MM.1S (cell line): ENCODE measurements around the gene SPATA17.

Experiments used
- DNase-seq: peaks from one replicate; pipeline ENCODE4 v3.0.0-alpha.2; 2015
- H2AFZ ChIP-seq: fragments of 300-600 bp; sonication (generic); 2 replicates; pipeline ENCODE4 v1.6.0; 2016; ENCODE audit warnings: antibody characterized with exemption, low read length
- H3F3A ChIP-seq: fragments of 300-600 bp; sonication (generic); 2 replicates; pipeline ENCODE4 v1.6.1; 2016; ENCODE audit warnings: mild to moderate bottlenecking, antibody characterized with exemption, low read length, moderate library complexity, mixed read lengths; ENCODE audit not compliant: insufficient read depth
- H3K27ac ChIP-seq: fragments of 300-600 bp; sonication (generic); 2 replicates; pipeline ENCODE4 v1.5.1; 2016; ENCODE audit warnings: mild to moderate bottlenecking, low read length
- H3K27me3 ChIP-seq: fragments of 300-600 bp; sonication (generic); replicated peaks from 2 replicates; pipeline ENCODE4 v1.6.0; 2016; ENCODE audit warnings: low read length; ENCODE audit not compliant: insufficient read depth
- H3K36me3 ChIP-seq: fragments of 300-600 bp; sonication (generic); replicated peaks from 2 replicates; pipeline ENCODE4 v1.6.1; 2016; ENCODE audit warnings: mild to moderate bottlenecking, low read length, mixed read lengths; ENCODE audit not compliant: insufficient read depth
- H3K4me1 ChIP-seq: fragments of 300-600 bp; sonication (generic); 2 replicates; pipeline ENCODE4 v1.6.1; 2016; ENCODE audit warnings: low read length, mixed read lengths
- H3K4me2 ChIP-seq: fragments of 300-600 bp; sonication (generic); 2 replicates; pipeline ENCODE4 v1.6.0; 2016; ENCODE audit warnings: low read depth, low read length
- H3K4me3 ChIP-seq: fragments of 300-600 bp; sonication (generic); 2 replicates; pipeline ENCODE4 v1.5.1; 2016; ENCODE audit warnings: low read length, mixed read lengths
- H3K79me2 ChIP-seq: fragments of 300-600 bp; sonication (generic); 2 replicates; pipeline ENCODE4 v1.6.1; 2016; ENCODE audit warnings: mixed run types, low read length, mixed read lengths
- H3K9ac ChIP-seq: fragments of 300-600 bp; sonication (generic); 2 replicates; pipeline ENCODE4 v1.6.1; 2016; ENCODE audit warnings: low read length, mixed read lengths
- H3K9me2 ChIP-seq: fragments of 300-600 bp; sonication (generic); replicated peaks from 2 replicates; pipeline ENCODE4 v1.6.1; 2016; ENCODE audit warnings: mild to moderate bottlenecking, low read length, mixed read lengths; ENCODE audit not compliant: insufficient read depth
- H3K9me3 ChIP-seq: fragments of 300-600 bp; sonication (generic); replicated peaks from 2 replicates; pipeline ENCODE4 v1.6.1; 2016; ENCODE audit warnings: mild to moderate bottlenecking, low read length, mixed read lengths; ENCODE audit not compliant: insufficient read depth
- H4K20me1 ChIP-seq: fragments of 300-600 bp; sonication (generic); 2 replicates; pipeline ENCODE4 v1.6.1; 2016; ENCODE audit warnings: mild to moderate bottlenecking, low read length, moderate library complexity, mixed read lengths; ENCODE audit not compliant: insufficient read depth
- EZH2 ChIP-seq: fragments of 300-600 bp; sonication (generic); optimal IDR thresholded peaks from 2 replicates; pipeline ENCODE3; 2017; ENCODE audit warnings: low read depth, mild to moderate bottlenecking, antibody characterized with exemption, low read length, mixed read lengths
- EZH2phosphoT487 ChIP-seq: fragments of 300-600 bp; sonication (generic); IDR thresholded peaks from 2 replicates; pipeline ENCODE4 v1.6.1; 2018; ENCODE audit warnings: antibody characterized with exemption, low read length
- TF ChIP-seq, protein P1 (sequence below): fragments of 300-600 bp; sonication (generic); IDR thresholded peaks from 2 replicates; pipeline ENCODE4 v1.5.1; 2016; ENCODE audit warnings: antibody characterized with exemption, low read length, mixed read lengths

Gene SPATA17

DNA sequence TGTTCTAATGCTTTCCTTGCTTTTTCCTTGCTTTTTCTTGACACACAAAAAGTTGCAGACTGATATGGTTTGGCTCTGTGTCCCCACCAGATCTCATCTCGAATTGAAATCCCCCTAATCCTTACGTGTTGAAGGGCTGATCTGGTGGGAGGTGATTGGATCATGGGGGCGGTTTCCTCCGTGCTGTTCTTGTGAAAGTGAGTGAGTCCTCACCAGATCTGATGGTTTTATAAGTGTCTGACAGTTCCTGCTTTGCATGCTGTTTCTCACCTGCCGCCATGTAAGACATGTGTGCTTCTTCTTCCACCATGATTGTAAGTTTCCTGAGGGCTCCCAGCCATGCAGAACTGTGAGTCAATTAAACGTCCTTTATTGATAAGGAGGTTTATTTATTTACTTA lies 11.3 kb downstream of the SPATA17 start:
- Histone ChIP-seq H3K4me1 (no peaks in the 10 kb centered on the region), H3K9me2 (no peaks in the 10 kb centered on the region), H3K9ac (no peak overlapping the region), H2AFZ (no peak overlapping the region), H3K27ac (no peak overlapping the region), H3K36me3 (no peaks in the 10 kb centered on the region), H3K4me3 (no peak overlapping the region), H3K27me3 (no peaks in the 10 kb centered on the region), H3K4me2 (no peak overlapping the region), H3F3A (no peaks in the 10 kb centered on the region), H3K9me3 (no peaks in the 10 kb centered on the region), H4K20me1 (no peaks in the 10 kb centered on the region), H3K79me2 (no peaks in the 10 kb centered on the region)
- no peak for TF ChIP-seq EZH2phosphoT487
- no peak for TF ChIP-seq EZH2
- TF ChIP-seq, protein P1, sequence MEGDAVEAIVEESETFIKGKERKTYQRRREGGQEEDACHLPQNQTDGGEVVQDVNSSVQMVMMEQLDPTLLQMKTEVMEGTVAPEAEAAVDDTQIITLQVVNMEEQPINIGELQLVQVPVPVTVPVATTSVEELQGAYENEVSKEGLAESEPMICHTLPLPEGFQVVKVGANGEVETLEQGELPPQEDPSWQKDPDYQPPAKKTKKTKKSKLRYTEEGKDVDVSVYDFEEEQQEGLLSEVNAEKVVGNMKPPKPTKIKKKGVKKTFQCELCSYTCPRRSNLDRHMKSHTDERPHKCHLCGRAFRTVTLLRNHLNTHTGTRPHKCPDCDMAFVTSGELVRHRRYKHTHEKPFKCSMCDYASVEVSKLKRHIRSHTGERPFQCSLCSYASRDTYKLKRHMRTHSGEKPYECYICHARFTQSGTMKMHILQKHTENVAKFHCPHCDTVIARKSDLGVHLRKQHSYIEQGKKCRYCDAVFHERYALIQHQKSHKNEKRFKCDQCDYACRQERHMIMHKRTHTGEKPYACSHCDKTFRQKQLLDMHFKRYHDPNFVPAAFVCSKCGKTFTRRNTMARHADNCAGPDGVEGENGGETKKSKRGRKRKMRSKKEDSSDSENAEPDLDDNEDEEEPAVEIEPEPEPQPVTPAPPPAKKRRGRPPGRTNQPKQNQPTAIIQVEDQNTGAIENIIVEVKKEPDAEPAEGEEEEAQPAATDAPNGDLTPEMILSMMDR = no peak
- no peak for DNase-seq

DNA sequence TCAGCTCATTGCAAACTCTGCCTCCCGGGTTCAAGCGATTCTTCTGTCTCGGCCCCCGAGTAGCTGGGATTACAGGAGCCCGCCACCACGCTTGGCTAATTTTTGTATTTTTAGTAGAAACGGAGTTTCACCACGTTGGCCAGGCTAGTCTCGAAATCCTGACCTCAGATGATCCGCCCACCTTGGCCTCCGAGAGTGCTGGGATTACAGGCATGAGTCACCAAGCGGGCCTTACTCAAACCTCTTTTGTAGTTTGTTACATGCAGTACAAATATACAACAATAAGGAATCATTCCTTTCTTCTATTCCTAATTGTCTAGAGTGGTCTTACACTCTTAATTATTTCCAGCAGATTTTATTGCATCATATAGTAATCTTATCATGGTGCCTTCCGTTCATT lies 16.6 kb downstream of the SPATA17 start:
- H3K9ac ChIP-seq = no peak overlapping the region
- no peaks in the 10 kb centered on the region for H3K79me2 ChIP-seq
- no peaks in the 10 kb centered on the region for H3K27me3 ChIP-seq
- H3K9me3 ChIP-seq = no peaks in the 10 kb centered on the region
- no peaks in the 10 kb centered on the region for H3K4me1 ChIP-seq
- no peaks in the 10 kb centered on the region for H3F3A ChIP-seq
- H3K27ac ChIP-seq = no peak overlapping the region
- H4K20me1 ChIP-seq = no peaks in the 10 kb centered on the region
- no peak overlapping the region for H2AFZ ChIP-seq
- no peaks in the 10 kb centered on the region for H3K9me2 ChIP-seq
- no peak overlapping the region for H3K4me3 ChIP-seq
- no peak for DNase-seq
- H3K4me2 ChIP-seq = no peak overlapping the region
- no peaks in the 10 kb centered on the region for H3K36me3 ChIP-seq
- no peak for TF ChIP-seq EZH2phosphoT487
- TF ChIP-seq EZH2 = no peak
- TF ChIP-seq, protein P1 = no peak

DNA sequence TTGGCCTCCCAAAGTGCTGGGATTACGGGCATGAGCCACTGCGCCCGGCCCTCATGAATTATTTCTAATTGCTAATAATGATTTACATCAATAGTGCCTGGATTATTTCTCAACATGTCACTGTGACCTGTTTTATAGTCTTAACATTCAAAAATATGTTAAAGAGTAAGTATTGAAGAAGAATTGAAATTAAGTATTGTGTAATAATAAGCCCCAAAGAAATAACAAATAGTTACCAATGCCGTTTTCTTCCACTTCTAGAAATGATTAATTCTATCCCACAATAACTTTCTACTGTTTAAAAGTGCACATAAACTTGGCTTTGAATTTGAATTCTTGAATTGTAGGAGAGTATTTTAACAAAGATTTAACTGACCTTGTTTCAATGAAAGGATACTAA lies 19.5 kb downstream of the SPATA17 start:
- H3K4me1 ChIP-seq = no peaks in the 10 kb centered on the region
- H4K20me1 ChIP-seq = no peaks in the 10 kb centered on the region
- no peak overlapping the region for H3K4me3 ChIP-seq
- no peak overlapping the region for H2AFZ ChIP-seq
- no peaks in the 10 kb centered on the region for H3K27me3 ChIP-seq
- no peaks in the 10 kb centered on the region for H3F3A ChIP-seq
- DNase-seq = no peak
- H3K36me3 ChIP-seq = no peaks in the 10 kb centered on the region
- no peak overlapping the region for H3K27ac ChIP-seq
- H3K9ac ChIP-seq = no peak overlapping the region
- H3K4me2 ChIP-seq = no peak overlapping the region
- H3K9me2 ChIP-seq = no peaks in the 10 kb centered on the region
- H3K9me3 ChIP-seq = no peaks in the 10 kb centered on the region
- no peaks in the 10 kb centered on the region for H3K79me2 ChIP-seq
- TF ChIP-seq EZH2 (no peak), EZH2phosphoT487 (no peak)
- TF ChIP-seq, protein P1 = no peak
